GM18909 (cell line): Measurements from ENCODE around the gene ST14.

Experiments
- ATAC-seq: cut with Tn5 transposase; IDR thresholded peaks from one replicate; pipeline ENCODE4 v1.9.1; 2021; ENCODE audit warnings: mild to moderate bottlenecking; ENCODE audit not compliant: unreplicated experiment, poor library complexity

The ST14 gene

GRCh38 chr11:130203766-130204702 lies 44.5 kb downstream of the ST14 start:
- ATAC-seq = no peak

- no peak for ATAC-seq
These were observed 45.1 kb downstream of the ST14 start for GRCh38 chr11:130204703-130205095.

- ATAC-seq = no peak
These were observed 46.6 kb downstream of the ST14 start for GRCh38 chr11:130206141-130206540.

- no peak for ATAC-seq
These were observed 48.9 kb downstream of the ST14 start for GRCh38 chr11:130208241-130209127.

GRCh38 chr11:130209128-130209932 lies 49.7 kb downstream of the ST14 start:
- no peak for ATAC-seq

- ATAC-seq = no peak
These were observed 50.6 kb downstream of the ST14 start for GRCh38 chr11:130209954-130210854.

- ATAC-seq = no peak
These were observed 51.6 kb downstream of the ST14 start for GRCh38 chr11:130211144-130211543.

GRCh38 chr11:130211781-130212401 lies 52.3 kb downstream of the ST14 start:
- no peak for ATAC-seq

- peak; percentile 28 for ATAC-seq
These were observed 52.9 kb downstream of the ST14 start for GRCh38 chr11:130212431-130212961.

GRCh38 chr11:130213143-130213978 lies 53.8 kb downstream of the ST14 start:
- ATAC-seq = peak; percentile 79

- ATAC-seq = no peak
These were observed 54.3 kb downstream of the ST14 start for GRCh38 chr11:130213979-130214281.

- ATAC-seq = no peak
These were observed 55.4 kb downstream of the ST14 start for GRCh38 chr11:130214861-130215530.

- ATAC-seq = no peak
These were observed 56.1 kb downstream of the ST14 start for GRCh38 chr11:130215531-130216220.

- ATAC-seq = no peak
These were observed 56.6 kb downstream of the ST14 start for GRCh38 chr11:130216221-130216550.

GRCh38 chr11:130216591-130217132 lies 57.1 kb downstream of the ST14 start:
- no peak for ATAC-seq

- no peak for ATAC-seq
These were observed 57.8 kb downstream of the ST14 start for GRCh38 chr11:130217133-130218031.
